ACHN (cell line): ENCODE results near the gene KCNIP4.
"Not testable (repeated sequence)": the region's sequence is repeated elsewhere in the genome, so short reads cannot be mapped to it uniquely, and the experiment has no call there.

ENCODE experiments used
- DNase-seq: peaks from one replicate; pipeline ENCODE4 v3.0.0-alpha.2; 2015
- in situ Hi-C: cut with HindIII; loops from 2 replicates; pipeline ENCODE4 v1.10.0; 2017; ENCODE audit warnings: low sequenced_read_pairs, low pct_ligation_motif_present, low pct_unique_long_range_greater_than_20kb

The KCNIP4 gene

GRCh38 chr4:20752641-20753040, 1195.9 kb downstream of the KCNIP4 start:
- in situ Hi-C loops = no loop called here
- DNase-seq = no peak

- in situ Hi-C loops, DNase-seq: not testable (repeated sequence)
Observed at GRCh38 chr4:20746000-20746399, 1202.6 kb downstream of the KCNIP4 start.

- no peak for DNase-seq
- in situ Hi-C loops = no loop called here
Observed at GRCh38 chr4:20735931-20736330, 1212.6 kb downstream of the KCNIP4 start.

GRCh38 chr4:20724915-20725314, 1223.7 kb downstream of the KCNIP4 start:
- no peak for DNase-seq
- in situ Hi-C loops = no loop called here

GRCh38 chr4:20723463-20723862, 1225.1 kb downstream of the KCNIP4 start:
- in situ Hi-C loops = no loop called here
- DNase-seq = no peak

GRCh38 chr4:20723019-20723418, 1225.6 kb downstream of the KCNIP4 start:
- in situ Hi-C loops = no loop called here

GRCh38 chr4:20711335-20711734, 1237.2 kb downstream of the KCNIP4 start:
- in situ Hi-C loops = no loop called here
- no peak for DNase-seq

More at GRCh38 chr4:20723019-20723418, 1225.6 kb downstream of the KCNIP4 start:
- no peak for DNase-seq

- peak; percentile 93 for DNase-seq
- in situ Hi-C loops = no loop called here
Observed at GRCh38 chr4:20700007-20700761, 1248.4 kb downstream of the KCNIP4 start, which contains the start of gene PACRGL. TSS of gene PACRGL (plus strand) at chr4:20700458. CDS start at chr4:20704482, 4,024 bp downstream.

- no peak for DNase-seq
- in situ Hi-C loops = no loop called here
Observed at GRCh38 chr4:20698820-20699219, 1249.8 kb downstream of the KCNIP4 start.

- peak; percentile 22 for DNase-seq
- in situ Hi-C loops = no loop called here
Observed at GRCh38 chr4:20698382-20698781, 1250.2 kb downstream of the KCNIP4 start.

GRCh38 chr4:20696815-20697214, 1251.8 kb downstream of the KCNIP4 start:
- in situ Hi-C loops = no loop called here
- DNase-seq = no peak

GRCh38 chr4:20687864-20688263, 1260.7 kb downstream of the KCNIP4 start:
- peak; percentile 94 for DNase-seq
- in situ Hi-C loops = no loop called here

GRCh38 chr4:20684852-20685763, 1263.5 kb downstream of the KCNIP4 start:
- peak; percentile 33 for DNase-seq
- in situ Hi-C loops = no loop called here

- DNase-seq = no peak
- in situ Hi-C loops = no loop called here
Observed at GRCh38 chr4:20683766-20684165, 1264.8 kb downstream of the KCNIP4 start.

- no peak for DNase-seq
- in situ Hi-C loops = no loop called here
Observed at GRCh38 chr4:20682853-20683252, 1265.7 kb downstream of the KCNIP4 start.

GRCh38 chr4:20681271-20681670, 1267.3 kb downstream of the KCNIP4 start:
- DNase-seq = no peak
- in situ Hi-C loops = no loop called here

- in situ Hi-C loops = no loop called here
- no peak for DNase-seq
Observed at GRCh38 chr4:20680736-20681135, 1267.8 kb downstream of the KCNIP4 start.

- in situ Hi-C loops = no loop called here
- DNase-seq = no peak
Observed at GRCh38 chr4:20679951-20680350, 1268.6 kb downstream of the KCNIP4 start.
